ENCODE results near the gene RFC2. TPM values are rescaled to one million over a fixed set of nuclear protein-coding genes. Genes with fewer than 3 reads are reported as not detected.
"Not testable (repeated sequence)": the region's sequence is repeated elsewhere in the genome, so short reads cannot be mapped to it uniquely, and the experiment has no call there.

Gene RFC2
- total RNA-seq, 1 donor from 2014 or later, result 71.3 TPM

- Histone ChIP-seq H3K36me3 (peaks cover 14% of the 10 kb centered on the region), H3F3A (ENCODE audit: low read depth) (peaks cover 37% of the 10 kb centered on the region), H3K79me2 (ENCODE audit: low read depth) (no peaks in the 10 kb centered on the region), H3K4me3 (no peak overlapping the region), H3K4me1 (no peaks in the 10 kb centered on the region), H3K4me2 (no peak overlapping the region), H3K27ac (no peak overlapping the region), H3K9ac (no peak overlapping the region), H3K27me3 (no peaks in the 10 kb centered on the region), H3K9me3 (ENCODE audit: low read depth) (no peaks in the 10 kb centered on the region), H4K20me1 (ENCODE audit: low read depth) (peaks cover 3% of the 10 kb centered on the region), H2AFZ (replicated peaks) (no peak overlapping the region)
- Mint-ChIP-seq H3K27me3 (ENCODE audit: insufficient read depth, low read depth) (peaks cover 4% of the 10 kb centered on the region), H3K36me3 (peaks cover 21% of the 10 kb centered on the region), H3K27ac (no peak overlapping the region), H3K4me3 (no peak overlapping the region), H3K4me1 (no peaks in the 10 kb centered on the region), H3K9me3 (no peaks in the 10 kb centered on the region)
- TF ChIP-seq EZH2phosphoT487 (IDR thresholded peaks at IDR 0.05) (no peak), EZH2 (IDR thresholded peaks at IDR 0.05) (no peak)
- TF ChIP-seq, protein P1, sequence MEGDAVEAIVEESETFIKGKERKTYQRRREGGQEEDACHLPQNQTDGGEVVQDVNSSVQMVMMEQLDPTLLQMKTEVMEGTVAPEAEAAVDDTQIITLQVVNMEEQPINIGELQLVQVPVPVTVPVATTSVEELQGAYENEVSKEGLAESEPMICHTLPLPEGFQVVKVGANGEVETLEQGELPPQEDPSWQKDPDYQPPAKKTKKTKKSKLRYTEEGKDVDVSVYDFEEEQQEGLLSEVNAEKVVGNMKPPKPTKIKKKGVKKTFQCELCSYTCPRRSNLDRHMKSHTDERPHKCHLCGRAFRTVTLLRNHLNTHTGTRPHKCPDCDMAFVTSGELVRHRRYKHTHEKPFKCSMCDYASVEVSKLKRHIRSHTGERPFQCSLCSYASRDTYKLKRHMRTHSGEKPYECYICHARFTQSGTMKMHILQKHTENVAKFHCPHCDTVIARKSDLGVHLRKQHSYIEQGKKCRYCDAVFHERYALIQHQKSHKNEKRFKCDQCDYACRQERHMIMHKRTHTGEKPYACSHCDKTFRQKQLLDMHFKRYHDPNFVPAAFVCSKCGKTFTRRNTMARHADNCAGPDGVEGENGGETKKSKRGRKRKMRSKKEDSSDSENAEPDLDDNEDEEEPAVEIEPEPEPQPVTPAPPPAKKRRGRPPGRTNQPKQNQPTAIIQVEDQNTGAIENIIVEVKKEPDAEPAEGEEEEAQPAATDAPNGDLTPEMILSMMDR (IDR thresholded peaks at IDR 0.05), result no peak
- DNase-seq (ENCODE audit: low spot score), result no peak
These were observed 56.6 kb downstream of the RFC2 start for GRCh38 chr7:74197449-74198124.

- Histone ChIP-seq H3F3A (ENCODE audit: low read depth) (peaks cover 42% of the 10 kb centered on the region), H3K36me3 (peaks cover 19% of the 10 kb centered on the region), H4K20me1 (ENCODE audit: low read depth) (peaks cover 14% of the 10 kb centered on the region)
- H3K9me3 Mint-ChIP-seq; H3K4me1 Mint-ChIP-seq; H3K9ac ChIP-seq; H3K4me2 ChIP-seq; H3K4me3 ChIP-seq; H3K79me2 ChIP-seq (ENCODE audit: low read depth); H3K4me3 Mint-ChIP-seq; H3K27me3 ChIP-seq; H3K27ac Mint-ChIP-seq; H3K9me3 ChIP-seq (ENCODE audit: low read depth); H2AFZ ChIP-seq (replicated peaks); H3K27me3 Mint-ChIP-seq (ENCODE audit: insufficient read depth, low read depth); DNase-seq (ENCODE audit: low spot score); H3K4me1 ChIP-seq; H3K27ac ChIP-seq: not testable (repeated sequence)
- H3K36me3 Mint-ChIP-seq, result peaks cover 29% of the 10 kb centered on the region
These were observed 58.1 kb downstream of the RFC2 start for GRCh38 chr7:74195968-74196654.

DNA sequence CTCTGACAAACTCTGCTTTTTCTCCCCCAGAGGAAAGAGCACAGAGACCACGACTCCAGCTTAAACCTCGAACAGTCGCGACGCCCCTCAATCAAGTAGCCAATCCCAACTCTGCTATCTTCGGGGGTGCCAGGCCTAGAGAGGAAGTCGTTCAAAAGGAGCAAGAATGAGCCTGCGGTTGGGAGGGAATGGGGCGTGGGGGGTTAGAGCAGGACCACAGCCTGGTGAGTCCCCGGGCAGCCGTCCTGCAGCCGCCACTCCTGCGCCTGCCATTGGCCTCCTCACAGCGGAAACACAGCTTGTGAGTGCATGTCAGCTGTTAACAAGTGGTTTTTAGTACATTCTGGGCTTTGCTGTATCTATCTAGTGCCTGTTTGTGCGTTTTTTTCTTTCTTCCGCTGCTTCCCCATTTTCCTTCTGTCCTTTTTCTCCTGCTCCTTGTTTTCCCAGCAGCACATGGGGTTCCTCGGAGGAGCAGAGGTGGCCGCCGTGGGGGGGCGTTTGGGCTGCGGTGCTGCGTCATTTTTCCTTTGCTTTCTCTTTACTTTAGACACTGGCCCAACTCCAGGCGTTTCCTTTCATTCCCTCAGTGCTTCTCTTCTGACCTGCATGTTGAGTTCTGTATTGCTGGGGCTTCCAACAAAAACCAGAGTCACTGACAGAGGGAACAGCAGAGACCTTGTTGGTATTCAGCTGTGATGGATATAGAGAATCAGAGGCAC is 58.9 kb downstream of the RFC2 start:
- peaks cover 27% of the 10 kb centered on the region for H3K36me3 ChIP-seq
- peaks cover 45% of the 10 kb centered on the region for H3F3A ChIP-seq (ENCODE audit: low read depth)
- not testable (repeated sequence) for H2AFZ ChIP-seq (replicated peaks); H3K27ac ChIP-seq; H3K27ac Mint-ChIP-seq; H3K9me3 ChIP-seq (ENCODE audit: low read depth); H3K4me2 ChIP-seq; H3K9me3 Mint-ChIP-seq; H3K9ac ChIP-seq; H3K4me1 ChIP-seq; H3K4me3 Mint-ChIP-seq; H3K4me1 Mint-ChIP-seq; H3K79me2 ChIP-seq (ENCODE audit: low read depth); H3K27me3 Mint-ChIP-seq (ENCODE audit: insufficient read depth, low read depth); DNase-seq (ENCODE audit: low spot score); H3K27me3 ChIP-seq; H3K4me3 ChIP-seq
- H3K36me3 Mint-ChIP-seq, result peaks cover 30% of the 10 kb centered on the region
- H4K20me1 ChIP-seq (ENCODE audit: low read depth), result peaks cover 20% of the 10 kb centered on the region

DNA sequence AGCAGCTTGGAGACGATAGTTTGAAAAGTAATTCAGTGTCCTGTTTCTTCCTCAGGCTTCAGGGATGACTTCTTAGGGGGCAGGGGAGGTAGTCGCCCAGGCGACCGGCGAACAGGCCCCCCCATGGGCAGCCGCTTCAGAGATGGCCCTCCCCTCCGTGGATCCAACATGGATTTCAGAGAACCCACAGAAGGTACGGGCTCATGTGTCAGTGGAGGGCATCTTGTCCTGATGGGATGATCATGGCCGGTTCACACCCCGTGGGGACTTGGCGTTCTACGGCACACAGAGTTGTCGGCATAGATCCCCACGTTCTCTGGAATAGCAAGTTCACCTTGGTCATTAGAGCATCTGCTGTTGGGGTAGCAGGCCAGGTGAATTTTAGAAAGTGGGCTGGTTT is 59.5 kb downstream of the RFC2 start:
- Histone ChIP-seq H3K4me3 (no peak overlapping the region), H4K20me1 (ENCODE audit: low read depth) (peaks cover 26% of the 10 kb centered on the region), H2AFZ (replicated peaks) (no peak overlapping the region), H3F3A (ENCODE audit: low read depth) (peaks cover 39% of the 10 kb centered on the region), H3K36me3 (peaks cover 33% of the 10 kb centered on the region), H3K79me2 (ENCODE audit: low read depth) (peaks cover 15% of the 10 kb centered on the region), H3K9ac (no peak overlapping the region), H3K4me1 (no peaks in the 10 kb centered on the region), H3K27me3 (no peaks in the 10 kb centered on the region), H3K9me3 (ENCODE audit: low read depth) (no peaks in the 10 kb centered on the region), H3K27ac (no peak overlapping the region), H3K4me2 (no peak overlapping the region)
- DNase-seq (ENCODE audit: low spot score), result no peak
- peaks cover 34% of the 10 kb centered on the region for H3K36me3 Mint-ChIP-seq
- H3K9me3 Mint-ChIP-seq, result no peaks in the 10 kb centered on the region
- no peaks in the 10 kb centered on the region for H3K4me1 Mint-ChIP-seq
- TF ChIP-seq, protein P1 (IDR thresholded peaks at IDR 0.05), result no peak
- TF ChIP-seq EZH2 (IDR thresholded peaks at IDR 0.05) (no peak), EZH2phosphoT487 (IDR thresholded peaks at IDR 0.05) (no peak)
- H3K4me3 Mint-ChIP-seq, result no peak overlapping the region
- no peaks in the 10 kb centered on the region for H3K27me3 Mint-ChIP-seq (ENCODE audit: insufficient read depth, low read depth)
- H3K27ac Mint-ChIP-seq, result no peak overlapping the region
